ENCODE data around the gene EFHB. TPM values are rescaled to one million over a fixed set of nuclear protein-coding genes. Genes with fewer than 3 reads are reported as not detected.
A peak's percentile ranks its signal among the peaks of the same experiment; 100 is the strongest.

The EFHB gene
- total and polyA plus RNA-seq, 2 of the 13 experiments (the other 11 are each of a cell fraction or from before 2014, with no cell fraction given) = 0.15 to 0.42 TPM

DNA sequence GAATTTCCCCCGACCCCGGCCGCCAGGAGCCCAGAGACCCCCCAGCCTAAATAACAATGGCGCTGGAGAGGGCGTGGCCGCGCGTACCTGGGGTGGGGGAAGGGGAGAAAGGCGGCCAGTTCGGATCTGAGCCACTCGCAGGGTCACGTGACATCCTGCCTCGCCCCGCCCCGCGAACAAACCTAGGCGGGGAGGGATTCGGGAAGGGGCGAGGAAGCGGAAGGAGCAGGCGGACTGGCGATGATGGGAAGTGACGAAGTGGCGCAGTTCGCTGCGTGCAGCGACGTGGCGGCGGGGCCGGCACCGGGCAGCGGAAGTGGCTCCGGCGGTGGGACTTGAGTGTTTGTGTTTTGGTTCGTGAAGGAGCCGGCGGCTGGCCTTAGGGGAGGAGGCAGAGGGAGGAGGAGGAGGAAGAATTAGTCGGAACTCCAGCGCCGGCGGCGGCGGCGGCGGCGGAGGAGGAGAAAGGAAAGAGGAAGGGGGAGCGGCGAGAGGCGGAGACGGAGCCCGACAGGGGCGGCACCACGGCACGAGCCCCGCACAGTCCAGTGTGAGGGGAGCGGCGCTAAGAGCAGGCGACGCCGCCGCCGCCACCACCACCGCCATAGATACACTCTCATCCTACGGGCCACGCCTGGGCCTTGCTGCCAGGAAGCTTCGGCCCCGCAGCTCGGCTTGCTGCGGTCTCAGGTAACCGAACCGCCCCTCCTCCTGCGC lies 13.0 kb upstream of the EFHB start, which contains the start of gene RAB5A (continued):
- TF ChIP-seq FOXC1 (CRISPR knock-in tag; IDR thresholded peaks at IDR 0.05; ENCODE audit: borderline replicate concordance) = no peak; the same call in 1 of the 2 replicates
- TF ChIP-seq CHD2 (IDR thresholded peaks at IDR 0.05; ENCODE audit: low read depth, low read length) = peak; percentile 70
- no peak for TF ChIP-seq NBN (conservative IDR thresholded peaks at IDR 0.05)
- TF ChIP-seq ZSCAN29 (CRISPR knock-in tag; conservative IDR thresholded peaks at IDR 0.05) = no peak
- no peak for TF ChIP-seq HOXA9 (CRISPR knock-in tag; IDR thresholded peaks at IDR 0.05; ENCODE audit: borderline replicate concordance)
- no peak for TF ChIP-seq ZNF772 (CRISPR knock-in tag; IDR thresholded peaks at IDR 0.05)
- TF ChIP-seq ZNF12 (CRISPR knock-in tag; IDR thresholded peaks at IDR 0.05) = no peak
- 0 out of 2 replicates have a peak, but pooled peaks have one; percentile 53 for TF ChIP-seq MXD4 (CRISPR knock-in tag; IDR thresholded peaks at IDR 0.05)
- TF ChIP-seq BHLHE40 (IDR thresholded peaks at IDR 0.05; ENCODE audit: low read length) = peak; percentile 93
- no peak for TF ChIP-seq ZNF672 (CRISPR knock-in tag; IDR thresholded peaks at IDR 0.05)
- TF ChIP-seq ZNF225 (CRISPR knock-in tag; IDR thresholded peaks at IDR 0.05) = no peak
- TF ChIP-seq REPIN1 (CRISPR knock-in tag; IDR thresholded peaks at IDR 0.05; ENCODE audit: borderline replicate concordance, low read depth) = 0 out of 2 replicates have a peak, but pooled peaks have one; percentile 1
- TF ChIP-seq, protein P1, sequence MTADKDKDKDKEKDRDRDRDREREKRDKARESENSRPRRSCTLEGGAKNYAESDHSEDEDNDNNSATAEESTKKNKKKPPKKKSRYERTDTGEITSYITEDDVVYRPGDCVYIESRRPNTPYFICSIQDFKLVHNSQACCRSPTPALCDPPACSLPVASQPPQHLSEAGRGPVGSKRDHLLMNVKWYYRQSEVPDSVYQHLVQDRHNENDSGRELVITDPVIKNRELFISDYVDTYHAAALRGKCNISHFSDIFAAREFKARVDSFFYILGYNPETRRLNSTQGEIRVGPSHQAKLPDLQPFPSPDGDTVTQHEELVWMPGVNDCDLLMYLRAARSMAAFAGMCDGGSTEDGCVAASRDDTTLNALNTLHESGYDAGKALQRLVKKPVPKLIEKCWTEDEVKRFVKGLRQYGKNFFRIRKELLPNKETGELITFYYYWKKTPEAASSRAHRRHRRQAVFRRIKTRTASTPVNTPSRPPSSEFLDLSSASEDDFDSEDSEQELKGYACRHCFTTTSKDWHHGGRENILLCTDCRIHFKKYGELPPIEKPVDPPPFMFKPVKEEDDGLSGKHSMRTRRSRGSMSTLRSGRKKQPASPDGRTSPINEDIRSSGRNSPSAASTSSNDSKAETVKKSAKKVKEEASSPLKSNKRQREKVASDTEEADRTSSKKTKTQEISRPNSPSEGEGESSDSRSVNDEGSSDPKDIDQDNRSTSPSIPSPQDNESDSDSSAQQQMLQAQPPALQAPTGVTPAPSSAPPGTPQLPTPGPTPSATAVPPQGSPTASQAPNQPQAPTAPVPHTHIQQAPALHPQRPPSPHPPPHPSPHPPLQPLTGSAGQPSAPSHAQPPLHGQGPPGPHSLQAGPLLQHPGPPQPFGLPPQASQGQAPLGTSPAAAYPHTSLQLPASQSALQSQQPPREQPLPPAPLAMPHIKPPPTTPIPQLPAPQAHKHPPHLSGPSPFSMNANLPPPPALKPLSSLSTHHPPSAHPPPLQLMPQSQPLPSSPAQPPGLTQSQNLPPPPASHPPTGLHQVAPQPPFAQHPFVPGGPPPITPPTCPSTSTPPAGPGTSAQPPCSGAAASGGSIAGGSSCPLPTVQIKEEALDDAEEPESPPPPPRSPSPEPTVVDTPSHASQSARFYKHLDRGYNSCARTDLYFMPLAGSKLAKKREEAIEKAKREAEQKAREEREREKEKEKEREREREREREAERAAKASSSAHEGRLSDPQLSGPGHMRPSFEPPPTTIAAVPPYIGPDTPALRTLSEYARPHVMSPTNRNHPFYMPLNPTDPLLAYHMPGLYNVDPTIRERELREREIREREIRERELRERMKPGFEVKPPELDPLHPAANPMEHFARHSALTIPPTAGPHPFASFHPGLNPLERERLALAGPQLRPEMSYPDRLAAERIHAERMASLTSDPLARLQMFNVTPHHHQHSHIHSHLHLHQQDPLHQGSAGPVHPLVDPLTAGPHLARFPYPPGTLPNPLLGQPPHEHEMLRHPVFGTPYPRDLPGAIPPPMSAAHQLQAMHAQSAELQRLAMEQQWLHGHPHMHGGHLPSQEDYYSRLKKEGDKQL (CRISPR knock-in tag; IDR thresholded peaks at IDR 0.05; ENCODE audit: low read depth) = no peak
- no peak; the same call in 1 of the 2 replicates for TF ChIP-seq TBX2 (CRISPR knock-in tag; IDR thresholded peaks at IDR 0.05; ENCODE audit: borderline replicate concordance)
- peak; percentile 68 for TF ChIP-seq TAF1 (CRISPR knock-in tag; IDR thresholded peaks at IDR 0.05)
- peak; percentile 80; the same call in 1 of the 2 replicates for TF ChIP-seq HMGXB3 (CRISPR knock-in tag; IDR thresholded peaks at IDR 0.05; ENCODE audit: borderline replicate concordance)
- TF ChIP-seq ZNF333 (CRISPR knock-in tag; IDR thresholded peaks at IDR 0.05; ENCODE audit: borderline replicate concordance) = no peak

Data from HepG2 (cell line).